OCI-LY1 (cell line): ENCODE results near the gene SOSTDC1.
A peak's percentile ranks its signal among the peaks of the same experiment; 100 is the strongest.

Source experiments
- H2AFZ ChIP-seq: fragments of 200-600 bp; sonication (generic), shearing (Covaris generic); 2 replicates; pipeline ENCODE4 v1.6.0; 2014; ENCODE audit warnings: antibody characterized with exemption, mild to moderate bottlenecking, low read length
- H3F3A ChIP-seq: fragments of 200-600 bp; sonication (generic), shearing (Covaris generic); 2 replicates; pipeline ENCODE4 v1.6.0; 2014; ENCODE audit warnings: mild to moderate bottlenecking, antibody characterized with exemption, low read length, moderate library complexity; ENCODE audit not compliant: insufficient read depth
- H3K27ac ChIP-seq: fragments of 200-600 bp; sonication (generic); 2 replicates; pipeline ENCODE4 v1.5.1; 2014; ENCODE audit warnings: low read length, mixed run types, mild to moderate bottlenecking, low read depth; ENCODE audit not compliant: poor library complexity, severe bottlenecking
- H3K27me3 ChIP-seq: fragments of 200-600 bp; sonication (generic); 2 replicates; pipeline ENCODE4 v1.6.0; 2014; ENCODE audit warnings: antibody characterized with exemption, mild to moderate bottlenecking, low read length, moderate library complexity; ENCODE audit not compliant: insufficient read depth
- H3K36me3 ChIP-seq: fragments of 200-600 bp; sonication (generic); 2 replicates; pipeline ENCODE4 v1.6.1; 2014; ENCODE audit warnings: mild to moderate bottlenecking, antibody characterized with exemption, low read length, moderate library complexity, mixed read lengths; ENCODE audit not compliant: insufficient read depth
- H3K4me1 ChIP-seq: fragments of 200-600 bp; sonication (generic); 2 replicates; pipeline ENCODE4 v1.5.1; 2014; ENCODE audit warnings: mild to moderate bottlenecking, low read length, moderate library complexity; ENCODE audit not compliant: insufficient read depth, severe bottlenecking
- H3K4me2 ChIP-seq: fragments of 200-600 bp; sonication (generic), shearing (Covaris generic); 2 replicates; pipeline ENCODE4 v1.6.1; 2014; ENCODE audit warnings: low read length
- H3K4me3 ChIP-seq: fragments of 200-600 bp; sonication (generic); 2 replicates; pipeline ENCODE4 v1.5.1; 2014; ENCODE audit warnings: low read length, low read depth, mild to moderate bottlenecking, mixed read lengths; ENCODE audit not compliant: poor library complexity, severe bottlenecking
- H3K79me2 ChIP-seq: fragments of 200-600 bp; shearing (Covaris generic); 2 replicates; pipeline ENCODE4 v1.6.1; 2016; ENCODE audit warnings: mixed run types, low read length, mixed read lengths; ENCODE audit not compliant: insufficient read depth
- H3K9ac ChIP-seq: fragments of 200-600 bp; sonication (generic), shearing (Covaris generic); 2 replicates; pipeline ENCODE4 v1.6.1; 2014; ENCODE audit warnings: mild to moderate bottlenecking, low read length, mixed read lengths
- H3K9me2 ChIP-seq: fragments of 200-600 bp; sonication (generic), shearing (Covaris generic); 2 replicates; pipeline ENCODE4 v1.6.1; 2014; ENCODE audit warnings: low read depth, mild to moderate bottlenecking, low read length, mixed read lengths
- H3K9me3 ChIP-seq: fragments of 200-600 bp; shearing (Covaris generic); 2 replicates; pipeline ENCODE4 v1.6.1; 2014; ENCODE audit warnings: low read length, mixed read lengths
- H4K20me1 ChIP-seq: fragments of 200-600 bp; sonication (generic), shearing (Covaris generic); 2 replicates; pipeline ENCODE4 v1.6.0; 2016; ENCODE audit warnings: mild to moderate bottlenecking, low read length; ENCODE audit not compliant: insufficient read depth
- EZH2 ChIP-seq: fragments of 200-600 bp; sonication (generic), shearing (Covaris generic); IDR thresholded peaks from 2 replicates; pipeline ENCODE4 v1.8.0; 2017; ENCODE audit warnings: borderline replicate concordance, mixed run types, mild to moderate bottlenecking, antibody characterized with exemption, low read length, moderate library complexity, mixed read lengths
- TF ChIP-seq, protein P1 (sequence below): fragments of 200-600 bp; sonication (generic), shearing (Covaris generic); IDR thresholded peaks from 2 replicates; pipeline ENCODE4 v1.5.1; 2017; ENCODE audit warnings: mild to moderate bottlenecking, antibody characterized with exemption, low read length, moderate library complexity, mixed read lengths

The SOSTDC1 gene

DNA sequence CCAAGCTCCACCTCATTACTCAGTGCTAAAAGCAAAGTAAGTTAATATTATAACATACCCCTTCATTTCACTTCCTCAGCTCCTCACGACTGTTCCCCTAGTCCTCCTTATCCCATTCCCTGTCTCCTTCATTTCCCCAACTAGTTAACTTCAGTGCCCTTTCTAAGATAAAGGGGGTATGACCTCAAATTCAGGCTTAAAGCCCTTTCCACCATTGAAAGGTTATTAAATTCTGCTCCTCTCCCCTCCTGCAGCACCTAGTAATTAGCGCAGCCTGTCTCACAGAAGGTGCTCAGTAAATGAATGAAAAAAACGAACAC is 45.2 kb downstream of the SOSTDC1 start:
- no peaks in the 10 kb centered on the region for H3K9me3 ChIP-seq
- peak overlapping the region; percentile 67 for H3K4me3 ChIP-seq
- H3K9ac ChIP-seq = peak overlapping the region; percentile 70; the same call in 1 of the 2 replicates
- H3K4me2 ChIP-seq = peak overlapping the region; percentile 84
- H2AFZ ChIP-seq = peak overlapping the region; percentile 30; the same call in 1 of the 2 replicates
- no peaks in the 10 kb centered on the region for H3K27me3 ChIP-seq
- no peaks in the 10 kb centered on the region for H3F3A ChIP-seq
- no peaks in the 10 kb centered on the region for H4K20me1 ChIP-seq
- H3K27ac ChIP-seq = no peak overlapping the region
- peaks cover 10% of the 10 kb centered on the region for H3K4me1 ChIP-seq
- H3K79me2 ChIP-seq = no peaks in the 10 kb centered on the region
- H3K9me2 ChIP-seq = no peaks in the 10 kb centered on the region
- no peak for TF ChIP-seq EZH2
- no peaks in the 10 kb centered on the region for H3K36me3 ChIP-seq

DNA sequence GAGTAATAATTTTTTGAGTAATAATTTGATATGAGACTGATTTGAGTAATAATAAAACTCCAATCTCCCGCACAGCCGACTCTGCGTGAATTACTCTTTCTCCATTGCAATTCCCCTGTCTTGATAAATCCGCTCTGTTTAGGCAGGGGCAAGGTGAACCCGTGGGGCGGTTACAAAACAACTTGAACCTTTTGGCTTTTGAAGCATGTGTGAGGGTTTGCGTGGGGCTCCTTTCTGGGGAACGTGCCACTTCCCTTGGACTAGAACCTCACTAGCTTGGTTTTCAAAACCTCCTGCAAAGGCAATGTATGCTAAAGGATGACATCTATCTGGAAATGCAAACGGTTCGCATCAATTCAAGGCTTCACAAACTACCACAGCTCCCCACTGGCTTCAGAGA is 45.7 kb downstream of the SOSTDC1 start:
- H2AFZ ChIP-seq = peak overlapping the region; percentile 18
- H3K9ac ChIP-seq = peak overlapping the region; percentile 70; the same call in 1 of the 2 replicates
- H3K79me2 ChIP-seq = no peaks in the 10 kb centered on the region
- peak overlapping the region; percentile 84 for H3K4me2 ChIP-seq
- H3K9me3 ChIP-seq = no peaks in the 10 kb centered on the region
- H4K20me1 ChIP-seq = no peaks in the 10 kb centered on the region
- no peak overlapping the region for H3K27ac ChIP-seq
- TF ChIP-seq EZH2 = no peak
- TF ChIP-seq, protein P1, sequence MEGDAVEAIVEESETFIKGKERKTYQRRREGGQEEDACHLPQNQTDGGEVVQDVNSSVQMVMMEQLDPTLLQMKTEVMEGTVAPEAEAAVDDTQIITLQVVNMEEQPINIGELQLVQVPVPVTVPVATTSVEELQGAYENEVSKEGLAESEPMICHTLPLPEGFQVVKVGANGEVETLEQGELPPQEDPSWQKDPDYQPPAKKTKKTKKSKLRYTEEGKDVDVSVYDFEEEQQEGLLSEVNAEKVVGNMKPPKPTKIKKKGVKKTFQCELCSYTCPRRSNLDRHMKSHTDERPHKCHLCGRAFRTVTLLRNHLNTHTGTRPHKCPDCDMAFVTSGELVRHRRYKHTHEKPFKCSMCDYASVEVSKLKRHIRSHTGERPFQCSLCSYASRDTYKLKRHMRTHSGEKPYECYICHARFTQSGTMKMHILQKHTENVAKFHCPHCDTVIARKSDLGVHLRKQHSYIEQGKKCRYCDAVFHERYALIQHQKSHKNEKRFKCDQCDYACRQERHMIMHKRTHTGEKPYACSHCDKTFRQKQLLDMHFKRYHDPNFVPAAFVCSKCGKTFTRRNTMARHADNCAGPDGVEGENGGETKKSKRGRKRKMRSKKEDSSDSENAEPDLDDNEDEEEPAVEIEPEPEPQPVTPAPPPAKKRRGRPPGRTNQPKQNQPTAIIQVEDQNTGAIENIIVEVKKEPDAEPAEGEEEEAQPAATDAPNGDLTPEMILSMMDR = no peak
- H3K9me2 ChIP-seq = no peaks in the 10 kb centered on the region
- no peaks in the 10 kb centered on the region for H3F3A ChIP-seq
- peaks cover 10% of the 10 kb centered on the region for H3K4me1 ChIP-seq
- peak overlapping the region; percentile 67 for H3K4me3 ChIP-seq
- no peaks in the 10 kb centered on the region for H3K36me3 ChIP-seq
- no peaks in the 10 kb centered on the region for H3K27me3 ChIP-seq

DNA sequence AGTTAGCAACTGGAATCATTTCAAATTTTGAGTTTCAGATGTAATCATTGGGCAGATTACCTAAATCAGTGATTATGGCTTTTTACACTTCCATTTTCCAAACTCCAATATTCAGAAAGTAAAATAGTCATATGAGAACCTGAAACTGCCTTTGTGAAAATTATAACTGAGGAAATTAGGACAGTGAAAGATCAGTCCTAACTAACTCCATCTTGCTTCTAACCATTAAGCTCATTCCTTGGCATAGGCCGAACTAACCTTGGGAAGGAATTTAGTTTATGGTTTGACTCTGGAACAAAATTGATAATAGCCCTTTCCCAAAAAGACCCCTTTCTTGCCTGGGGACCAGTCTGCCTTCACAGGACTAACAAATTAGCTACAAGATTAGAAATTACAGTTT is 46.4 kb downstream of the SOSTDC1 start:
- TF ChIP-seq EZH2 = no peak
- TF ChIP-seq, protein P1 = no peak
- Histone ChIP-seq H3K9ac (no peak overlapping the region), H3K27ac (no peak overlapping the region), H3K36me3 (no peaks in the 10 kb centered on the region), H2AFZ (no peak overlapping the region), H3K4me3 (no peak overlapping the region), H3K9me2 (no peaks in the 10 kb centered on the region), H3F3A (no peaks in the 10 kb centered on the region), H3K4me1 (peaks cover 10% of the 10 kb centered on the region), H3K4me2 (no peak overlapping the region), H3K79me2 (no peaks in the 10 kb centered on the region), H3K27me3 (no peaks in the 10 kb centered on the region), H3K9me3 (no peaks in the 10 kb centered on the region), H4K20me1 (no peaks in the 10 kb centered on the region)

DNA sequence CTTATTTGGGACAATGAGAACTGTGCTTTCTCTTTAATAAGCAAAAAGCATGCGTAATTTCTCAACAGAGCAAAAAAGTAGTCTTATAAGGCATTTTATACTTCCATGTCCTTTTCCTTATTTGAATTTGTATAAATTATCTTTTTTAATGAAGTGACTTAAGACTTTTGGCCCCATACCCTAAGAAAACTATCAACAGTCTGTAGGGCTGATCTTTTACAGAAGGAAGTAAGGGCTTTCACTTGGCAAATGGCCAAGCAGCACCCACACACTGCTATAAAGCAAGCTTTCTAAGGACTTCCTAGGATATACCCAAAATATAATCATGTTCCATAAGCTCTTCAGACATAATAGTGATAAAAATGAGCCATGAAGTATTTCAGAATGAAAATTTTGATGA is 47.6 kb downstream of the SOSTDC1 start:
- Histone ChIP-seq H2AFZ (no peak overlapping the region), H3K36me3 (no peaks in the 10 kb centered on the region)

More for the DNA sequence above, 47.6 kb downstream of the SOSTDC1 start:
- no peaks in the 10 kb centered on the region for H3K27me3 ChIP-seq
- no peak overlapping the region for H3K27ac ChIP-seq
- peaks cover 10% of the 10 kb centered on the region for H3K4me1 ChIP-seq
- H3K9me3 ChIP-seq = no peaks in the 10 kb centered on the region
- no peaks in the 10 kb centered on the region for H3F3A ChIP-seq
- no peaks in the 10 kb centered on the region for H3K79me2 ChIP-seq
- H3K9ac ChIP-seq = no peak overlapping the region
- no peak overlapping the region for H3K4me2 ChIP-seq
- H4K20me1 ChIP-seq = no peaks in the 10 kb centered on the region
- no peak overlapping the region for H3K4me3 ChIP-seq
- no peak for TF ChIP-seq EZH2
- TF ChIP-seq, protein P1 = no peak
- H3K9me2 ChIP-seq = no peaks in the 10 kb centered on the region
